K562 (cell line): ENCODE results near the gene CHRND. TPM values are rescaled to one million over a fixed set of nuclear protein-coding genes. Genes with fewer than 3 reads are reported as not detected.
A peak's percentile ranks its signal among the peaks of the same experiment; 100 is the strongest.

Experiments used
- BCLAF1 ChIP-seq, 2 experiments: fragments of 450-650 bp in 1 of 2; IDR thresholded peaks; 2 replicates each; pipeline ENCODE4 v1.6.1; 2011 to 2017; ENCODE audit warnings: low read depth in 2 of 2, antibody characterized with exemption in 1 of 2, borderline replicate concordance in 1 of 2, low read length in 1 of 2, mild to moderate bottlenecking in 1 of 2, mixed read lengths in 1 of 2; ENCODE audit not compliant: control insufficient read depth in 1 of 2
- CEBPB ChIP-seq: fragments of 450-650 bp; IDR thresholded peaks from 2 replicates; pipeline ENCODE4 v1.6.1; 2016; ENCODE audit warnings: missing genetic modification characterization, missing compliant biosample characterization
- CHCHD3 ChIP-seq: fragments of 250-450 bp; sonication (Bioruptor Pico); IDR thresholded peaks from 2 replicates; pipeline ENCODE4 v2.1.2; 2022; ENCODE audit warnings: mild to moderate bottlenecking
- HDAC3 ChIP-seq: fragments of 450-650 bp; IDR thresholded peaks from 2 replicates; pipeline ENCODE4 v1.6.1; 2018; ENCODE audit warnings: borderline replicate concordance, mild to moderate bottlenecking, moderate library complexity; ENCODE audit not compliant: partially characterized antibody
- HINFP ChIP-seq: fragments of 450-650 bp; conservative IDR thresholded peaks from 2 replicates; pipeline ENCODE4 v1.6.1; 2016; ENCODE audit warnings: missing genetic modification characterization, low read depth, mild to moderate bottlenecking, control low read depth, missing compliant biosample characterization
- KDM5B ChIP-seq: fragments of 200-600 bp; sonication (generic); IDR thresholded peaks from 2 replicates; pipeline ENCODE4 v1.6.1; 2012; ENCODE audit warnings: low read depth, mild to moderate bottlenecking, moderate library complexity, low read length, control low read depth, inconsistent platforms; ENCODE audit not compliant: insufficient replicate concordance
- PTRF ChIP-seq: fragments of 450-650 bp; IDR thresholded peaks from 2 replicates; pipeline ENCODE4 v1.6.1; 2016; ENCODE audit warnings: mild to moderate bottlenecking, missing genetic modification characterization, missing compliant biosample characterization
- RBM39 ChIP-seq: fragments of 200-400 bp; formaldehyde crosslinking; optimal IDR thresholded peaks from 2 replicates; pipeline ENCODE3; 2018; ENCODE audit warnings: low read depth, low read length
- SMAD1 ChIP-seq: fragments of 150-350 bp; IDR thresholded peaks from 2 replicates; pipeline ENCODE4 v1.6.1; 2014; ENCODE audit warnings: low read length, low read depth; ENCODE audit not compliant: partially characterized antibody
- XRCC4 ChIP-seq: IDR thresholded peaks from one replicate; pipeline ENCODE4 v1.6.1; 2011; ENCODE audit not compliant: insufficient read depth, insufficient read length; ENCODE audit errors: extremely low read depth
- ZNF436 ChIP-seq: fragments of 250-450, 450-650 bp; sonication (Bioruptor Pico); formaldehyde crosslinking; IDR thresholded peaks from 2 replicates; pipeline ENCODE4 v1.7.0; 2020; ENCODE audit warnings: mild to moderate bottlenecking
- ZNF561 ChIP-seq: fragments of 450-650 bp; formaldehyde crosslinking; conservative IDR thresholded peaks from 2 replicates; pipeline ENCODE4 v1.4.0; 2020; ENCODE audit warnings: mild to moderate bottlenecking, moderate library complexity
- polyA plus RNA-seq, 8 experiments: library from polyadenylated mRNA; depleted of rRNA in 4 of 8; stranded (reverse) in 5 of 8; unstranded in 3 of 8; fragments of >200 nt; fragmentation: Nextera tagmentation in 2 of 8; fragmentation: Illumina TruSeq in 1 of 8; extraction: Ambion mirVana in 2 of 8; extraction: Trizol in 1 of 8; gene quantifications; 2 replicates each; pipeline versions ENCODE4 v1.2.1 to v1.2.3, GENCODE V29; 2011 to 2014; ENCODE audit warnings: inconsistent platforms in 1 of 8, missing spikeins in 1 of 8
- total RNA-seq, 7 experiments: library from RNA; depleted of rRNA in 6 of 7; stranded (reverse); fragments of >200 nt in 6 of 7; fragmentation: Illumina TruSeq in 2 of 7; extraction: Trizol in 2 of 7; gene quantifications; 2 replicates each; pipeline versions ENCODE4 v1.2.1 to v1.2.3, GENCODE V29; 2011 to 2021; ENCODE audit warnings: low replicate concordance in 1 of 7
- TF ChIP-seq, protein P1 (sequence below): fragments of 250-450 bp; sonication (Bioruptor Pico); IDR thresholded peaks from 2 replicates; pipeline ENCODE4 v1.8.0; 2022; ENCODE audit warnings: inconsistent platforms
- TF ChIP-seq, protein P2 (sequence below), 2 experiments: fragments of 250-450 bp in 1 of 2; fragments of 450-650 bp in 1 of 2; sonication (Bioruptor Pico) in 1 of 2; IDR thresholded peaks; 2 replicates each; pipeline versions ENCODE4 v1.6.1 to v1.8.0; 2016 to 2021; ENCODE audit warnings: mild to moderate bottlenecking in 2 of 2, moderate library complexity in 2 of 2, missing compliant biosample characterization in 1 of 2, missing genetic modification characterization in 1 of 2
- TF ChIP-seq, protein P3 (sequence below), 2 experiments: IDR thresholded peaks; 2 replicates each; pipeline ENCODE4 v1.6.1; 2011; ENCODE audit warnings: borderline replicate concordance in 1 of 2, control low read depth in 1 of 2, low read depth in 1 of 2, low read length in 1 of 2, mild to moderate bottlenecking in 1 of 2, mixed read lengths in 1 of 2, moderate library complexity in 1 of 2; ENCODE audit not compliant: insufficient read depth in 1 of 2, insufficient read length in 1 of 2, poor library complexity in 1 of 2, severe bottlenecking in 1 of 2; ENCODE audit errors: extremely low read depth in 1 of 2

CHRND gene
- total and polyA plus RNA-seq, 9 of the 15 experiments (the other 6 are each of a cell fraction or from before 2014, with no cell fraction given): not detected

DNA sequence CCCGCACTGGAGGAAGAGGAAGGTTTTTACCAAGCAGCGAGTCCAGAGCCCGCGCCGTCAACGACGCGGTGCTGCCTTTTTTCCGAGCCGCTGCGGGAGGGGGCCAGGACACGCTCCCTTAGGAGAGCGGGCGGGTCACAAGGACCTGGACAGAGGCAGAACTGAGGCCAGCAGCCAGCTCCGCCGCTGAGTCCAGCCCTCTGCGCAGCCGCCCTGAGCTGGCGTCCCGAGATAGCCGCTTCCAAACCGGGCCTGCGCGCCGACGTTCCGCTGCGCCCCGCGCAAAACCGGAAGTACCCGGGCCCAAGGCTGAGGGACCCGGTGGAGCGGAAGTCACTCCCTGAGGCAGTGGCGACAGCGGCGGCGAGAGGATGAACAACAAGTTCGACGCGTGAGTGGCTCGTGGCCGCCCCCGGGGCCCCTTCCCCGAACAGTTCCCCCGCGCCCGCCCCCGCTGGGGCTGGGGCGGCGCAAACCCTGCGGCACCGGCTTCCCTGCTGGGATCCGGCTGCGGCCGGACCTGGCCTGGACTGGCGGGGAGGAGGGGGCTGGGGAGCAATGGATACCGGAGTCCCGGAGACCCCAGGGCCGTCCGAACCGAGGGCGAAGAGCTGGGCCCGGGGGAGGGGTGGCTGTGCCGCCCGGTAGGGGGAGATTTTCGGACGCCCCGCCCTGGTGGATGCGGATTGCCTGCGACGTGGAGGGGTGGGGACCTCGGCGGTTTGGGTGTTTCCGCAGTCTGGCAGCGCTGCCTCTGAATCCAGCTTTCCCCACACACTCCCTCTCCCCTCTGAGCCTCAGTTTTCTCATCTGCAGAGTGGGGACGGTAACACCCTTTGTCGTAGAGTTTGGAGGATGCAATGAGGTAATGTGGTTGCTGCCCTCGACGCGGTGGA, 24.6 kb downstream of the CHRND start, which contains the start of the genes EIF4E2 and TIGD1 (continued):
- TF ChIP-seq CHCHD3 (CRISPR knock-in tag) (no peak), HDAC3 (no peak), HINFP (tag) (no peak), SMAD1 (no peak), RBM39 (no peak), KDM5B (peak; percentile 89), BCLAF1 (IDR thresholded peaks at IDR 0.05; ENCODE audit: borderline replicate concordance in 1 of 2, control insufficient read depth in 1 of 2, low read depth in 2 of 2, low read length in 1 of 2) (peak in 1 of 2 experiments; percentile 97; a peak in 2 of 4 replicates), PTRF (tag) (no peak), XRCC4 (no peak), ZNF436 (CRISPR knock-in tag) (no peak), ZNF561 (no peak), CEBPB (no peak)
- TF ChIP-seq, protein P1, sequence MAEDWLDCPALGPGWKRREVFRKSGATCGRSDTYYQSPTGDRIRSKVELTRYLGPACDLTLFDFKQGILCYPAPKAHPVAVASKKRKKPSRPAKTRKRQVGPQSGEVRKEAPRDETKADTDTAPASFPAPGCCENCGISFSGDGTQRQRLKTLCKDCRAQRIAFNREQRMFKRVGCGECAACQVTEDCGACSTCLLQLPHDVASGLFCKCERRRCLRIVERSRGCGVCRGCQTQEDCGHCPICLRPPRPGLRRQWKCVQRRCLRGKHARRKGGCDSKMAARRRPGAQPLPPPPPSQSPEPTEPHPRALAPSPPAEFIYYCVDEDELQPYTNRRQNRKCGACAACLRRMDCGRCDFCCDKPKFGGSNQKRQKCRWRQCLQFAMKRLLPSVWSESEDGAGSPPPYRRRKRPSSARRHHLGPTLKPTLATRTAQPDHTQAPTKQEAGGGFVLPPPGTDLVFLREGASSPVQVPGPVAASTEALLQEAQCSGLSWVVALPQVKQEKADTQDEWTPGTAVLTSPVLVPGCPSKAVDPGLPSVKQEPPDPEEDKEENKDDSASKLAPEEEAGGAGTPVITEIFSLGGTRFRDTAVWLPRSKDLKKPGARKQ (CRISPR knock-in tag): no peak
- TF ChIP-seq, protein P2, sequence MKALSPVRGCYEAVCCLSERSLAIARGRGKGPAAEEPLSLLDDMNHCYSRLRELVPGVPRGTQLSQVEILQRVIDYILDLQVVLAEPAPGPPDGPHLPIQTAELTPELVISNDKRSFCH (CRISPR knock-in tag; IDR thresholded peaks at IDR 0.05): no peak
- TF ChIP-seq, protein P2 (tag; IDR thresholded peaks at IDR 0.05): peak; percentile 41; the same call in 1 of the 2 replicates
- TF ChIP-seq, protein P3, sequence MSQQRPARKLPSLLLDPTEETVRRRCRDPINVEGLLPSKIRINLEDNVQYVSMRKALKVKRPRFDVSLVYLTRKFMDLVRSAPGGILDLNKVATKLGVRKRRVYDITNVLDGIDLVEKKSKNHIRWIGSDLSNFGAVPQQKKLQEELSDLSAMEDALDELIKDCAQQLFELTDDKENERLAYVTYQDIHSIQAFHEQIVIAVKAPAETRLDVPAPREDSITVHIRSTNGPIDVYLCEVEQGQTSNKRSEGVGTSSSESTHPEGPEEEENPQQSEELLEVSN (IDR thresholded peaks at IDR 0.05; ENCODE audit: borderline replicate concordance in 1 of 2, extremely low read depth in 1 of 2, insufficient read depth in 1 of 2, insufficient read length in 1 of 2, low read depth in 1 of 2, low read length in 1 of 2, poor library complexity in 1 of 2, severe bottlenecking in 1 of 2): peak; percentile 93 to 97
